Measurements from ENCODE around the gene SPAG16. TPM values are rescaled to one million over a fixed set of nuclear protein-coding genes. Genes with fewer than 3 reads are reported as not detected.

The SPAG16 gene
- total and polyA plus RNA-seq, 3 experiments from 2014 or later, result 7.7 to 15.3 (median 8.2) TPM

DNA sequence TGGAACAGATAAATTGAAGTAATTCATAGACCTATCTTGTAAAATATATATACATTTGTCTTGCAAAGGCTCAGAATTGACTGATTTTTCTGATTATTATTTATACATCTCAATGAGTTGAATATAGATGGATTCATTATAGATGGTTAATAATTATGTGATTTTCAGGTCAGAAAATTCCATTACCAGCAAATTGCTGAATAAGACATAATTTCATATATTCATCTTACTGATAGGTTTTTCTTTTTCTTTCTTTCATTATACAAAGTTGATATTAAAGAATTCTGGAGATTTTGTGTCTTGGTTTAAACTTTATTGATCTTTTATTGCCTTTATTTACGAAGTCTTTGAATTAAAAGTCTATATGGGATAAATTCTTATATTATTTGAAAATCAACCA lies 41.6 kb upstream of the SPAG16 start:
- Mint-ChIP-seq H3K27me3 (peaks cover 4 to 23% of the 10 kb centered on the region in 2 donors), H3K36me3 (no peaks in the 10 kb centered on the region), H3K4me1 (peaks cover 0 to 44% (median 14%) of the 10 kb centered on the region in 3 donors), H3K9me3 (no peaks in the 10 kb centered on the region), H3K4me3 (no peak overlapping the region), H3K27ac (peak overlapping the region in 1 of 8 donors; percentile 3)
- DNase-seq, result no peak
- Histone ChIP-seq H3K4me3 (ENCODE audit: low read length) (no peak overlapping the region), H3K36me3 (ENCODE audit: insufficient read depth, low read length) (no peaks in the 10 kb centered on the region), H3K27ac (ENCODE audit: low read depth, low read length) (no peak overlapping the region), H3K4me1 (ENCODE audit: insufficient read depth, low read length) (no peaks in the 10 kb centered on the region), H3K9me3 (ENCODE audit: low read length) (no peaks in the 10 kb centered on the region), H3K27me3 (ENCODE audit: insufficient read depth, low read length, poor library complexity, severe bottlenecking) (no peaks in the 10 kb centered on the region)
- ChIA-PET CTCF (no interaction called here), POLR2A (no interaction called here)

DNA sequence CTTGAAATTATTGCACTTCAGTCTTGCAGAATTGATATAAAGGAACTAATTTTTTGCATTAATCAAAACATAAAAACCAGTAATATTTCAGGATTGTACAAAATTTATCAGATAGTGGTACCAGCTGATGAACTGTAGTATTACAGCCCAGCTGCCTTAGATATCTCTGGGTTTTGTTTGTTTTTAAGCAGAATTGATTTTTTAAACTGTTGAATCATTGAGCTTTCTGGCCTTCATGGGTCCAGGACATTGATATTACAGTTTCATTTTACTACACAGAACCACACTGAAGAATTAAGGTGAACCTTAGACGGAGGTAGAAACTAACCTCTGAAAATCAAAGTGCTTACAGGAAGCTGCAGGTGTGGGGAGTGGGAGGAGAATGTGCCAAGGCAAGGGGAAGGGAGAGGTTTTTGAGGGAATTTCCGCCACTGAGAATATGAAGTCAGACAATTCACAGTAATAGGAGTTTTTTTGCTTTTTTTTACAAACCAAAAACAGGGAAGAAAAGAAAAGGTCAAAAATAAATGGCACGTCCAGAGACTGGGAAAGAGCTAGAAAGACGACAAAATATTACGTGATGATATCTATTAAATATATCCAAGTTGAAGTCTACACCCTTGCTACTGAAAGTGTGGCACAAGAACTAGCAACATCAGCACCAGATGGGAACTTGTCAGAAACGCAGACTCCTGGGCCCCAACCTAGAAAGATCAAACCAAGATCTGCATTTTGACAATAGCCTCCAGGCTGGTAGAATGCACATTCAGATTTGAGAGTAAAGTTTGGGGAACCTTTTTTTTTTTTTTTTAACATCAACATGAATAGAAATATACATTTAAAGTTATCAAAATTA lies 40.8 kb upstream of the SPAG16 start:
- CTCF ChIA-PET, result no interaction called here
- H3K27ac Mint-ChIP-seq, result peak overlapping the region; percentile 46 to 76 (median 58)

DNA sequence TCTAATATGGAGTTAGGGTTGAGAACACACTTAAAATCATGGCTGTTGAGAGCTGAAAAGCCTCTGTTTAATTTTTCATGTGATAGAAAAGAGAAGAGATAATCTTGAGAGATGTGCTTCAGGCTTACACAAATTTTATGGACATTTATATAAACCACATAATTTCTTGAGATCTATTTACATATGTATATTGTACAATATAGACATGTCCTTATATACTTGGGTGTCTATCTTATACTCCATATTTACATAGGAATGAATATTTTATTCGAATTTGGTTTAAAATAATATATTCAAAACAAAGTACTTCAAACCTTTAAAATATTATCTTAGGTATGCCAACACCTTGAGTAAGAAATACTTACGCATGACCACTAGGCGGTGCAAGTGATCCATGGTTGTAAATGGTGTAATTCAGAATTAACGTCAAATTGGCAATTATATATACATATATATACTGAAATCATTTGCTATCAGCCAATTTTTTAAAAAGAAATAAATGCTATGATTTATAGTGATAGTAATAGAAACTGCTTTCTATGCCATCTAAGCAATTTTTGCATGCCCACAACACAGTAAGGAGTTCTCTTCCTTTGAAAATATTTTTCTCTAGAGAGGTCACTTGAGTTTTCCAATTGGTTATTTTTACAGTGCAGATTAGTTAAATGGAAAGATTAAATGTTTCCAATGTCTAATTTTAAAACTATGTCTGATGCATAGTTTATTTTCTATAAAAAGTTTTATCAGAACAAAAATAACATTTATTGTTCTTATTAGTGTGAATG lies 37.6 kb upstream of the SPAG16 start:
- Histone ChIP-seq H3K27me3 (ENCODE audit: insufficient read depth, low read length, poor library complexity, severe bottlenecking) (no peaks in the 10 kb centered on the region), H3K36me3 (ENCODE audit: insufficient read depth, low read length) (no peaks in the 10 kb centered on the region), H3K4me3 (ENCODE audit: low read length) (no peak overlapping the region), H3K4me1 (ENCODE audit: insufficient read depth, low read length) (no peaks in the 10 kb centered on the region), H3K9me3 (ENCODE audit: low read length) (no peaks in the 10 kb centered on the region), H3K27ac (ENCODE audit: low read depth, low read length) (no peak overlapping the region)
- Mint-ChIP-seq H3K4me1 (peaks cover 0 to 18% (median 9%) of the 10 kb centered on the region in 3 donors), H3K4me3 (no peak overlapping the region), H3K27ac (no peak overlapping the region), H3K36me3 (no peaks in the 10 kb centered on the region), H3K9me3 (no peaks in the 10 kb centered on the region), H3K27me3 (peaks cover 1 to 8% of the 10 kb centered on the region in 2 donors)
- CTCF ChIA-PET, result interaction anchor here (0.9 to 1.2 kb wide), 2 partner anchors 25 to 37 kb away, joined by 3 to 4 read pairs; partner anchors contain the start of gene SPAG16
- DNase-seq, result peak; percentile 31 to 57 (median 38)
- POLR2A ChIA-PET, result no interaction called here

More for the DNA sequence above, 40.8 kb upstream of the SPAG16 start:
- DNase-seq, result no peak
- H3K36me3 Mint-ChIP-seq, result no peaks in the 10 kb centered on the region
- Histone ChIP-seq H3K4me3 (ENCODE audit: low read length) (no peak overlapping the region), H3K27ac (ENCODE audit: low read depth, low read length) (no peak overlapping the region), H3K9me3 (ENCODE audit: low read length) (no peaks in the 10 kb centered on the region), H3K36me3 (ENCODE audit: insufficient read depth, low read length) (no peaks in the 10 kb centered on the region), H3K27me3 (ENCODE audit: insufficient read depth, low read length, poor library complexity, severe bottlenecking) (no peaks in the 10 kb centered on the region), H3K4me1 (ENCODE audit: insufficient read depth, low read length) (no peaks in the 10 kb centered on the region)
- peaks cover 0 to 41% (median 11%) of the 10 kb centered on the region in 3 donors for H3K4me1 Mint-ChIP-seq
- peak overlapping the region in 5 of 7 donors; percentile 10 to 79 (median 41) for H3K4me3 Mint-ChIP-seq
- no peaks in the 10 kb centered on the region for H3K9me3 Mint-ChIP-seq
- POLR2A ChIA-PET, result no interaction called here
- H3K27me3 Mint-ChIP-seq, result peaks cover 2 to 19% of the 10 kb centered on the region in 2 donors

GRCh38 chr2:213247566-213247965 lies 36.7 kb upstream of the SPAG16 start:
- Mint-ChIP-seq H3K27ac (no peak overlapping the region), H3K27me3 (peaks cover 0 to 8% of the 10 kb centered on the region in 2 donors), H3K4me3 (no peak overlapping the region), H3K4me1 (peaks cover 0 to 15% (median 5%) of the 10 kb centered on the region in 3 donors), H3K36me3 (no peaks in the 10 kb centered on the region), H3K9me3 (no peaks in the 10 kb centered on the region)
- Histone ChIP-seq H3K4me1 (ENCODE audit: insufficient read depth, low read length) (no peaks in the 10 kb centered on the region), H3K9me3 (ENCODE audit: low read length) (no peaks in the 10 kb centered on the region), H3K27me3 (ENCODE audit: insufficient read depth, low read length, poor library complexity, severe bottlenecking) (no peaks in the 10 kb centered on the region), H3K36me3 (ENCODE audit: insufficient read depth, low read length) (no peaks in the 10 kb centered on the region), H3K4me3 (ENCODE audit: low read length) (no peak overlapping the region), H3K27ac (ENCODE audit: low read depth, low read length) (no peak overlapping the region)
- CTCF ChIA-PET, result interaction anchor here (1.2 kb wide), 1 partner anchor 26 kb away, joined by 4 read pairs; no protein-coding TSS in a partner anchor
- no peak for DNase-seq
- POLR2A ChIA-PET, result no interaction called here

GRCh38 chr2:213248637-213249036 lies 35.6 kb upstream of the SPAG16 start:
- no peaks in the 10 kb centered on the region for H3K27me3 ChIP-seq (ENCODE audit: insufficient read depth, low read length, poor library complexity, severe bottlenecking)
- no peak for DNase-seq
- H3K4me3 Mint-ChIP-seq, result no peak overlapping the region

GRCh38 chr2:213249502-213249901 lies 34.8 kb upstream of the SPAG16 start:
- Histone ChIP-seq H3K4me3 (ENCODE audit: low read length) (no peak overlapping the region), H3K36me3 (ENCODE audit: insufficient read depth, low read length) (no peaks in the 10 kb centered on the region), H3K9me3 (ENCODE audit: low read length) (no peaks in the 10 kb centered on the region), H3K27ac (ENCODE audit: low read depth, low read length) (no peak overlapping the region), H3K4me1 (ENCODE audit: insufficient read depth, low read length) (no peaks in the 10 kb centered on the region), H3K27me3 (ENCODE audit: insufficient read depth, low read length, poor library complexity, severe bottlenecking) (no peaks in the 10 kb centered on the region)
- no peak for DNase-seq
- Mint-ChIP-seq H3K36me3 (no peaks in the 10 kb centered on the region), H3K27me3 (peaks cover 0 to 4% of the 10 kb centered on the region in 2 donors), H3K27ac (no peak overlapping the region), H3K4me1 (peaks cover 0 to 3% (median 0%) of the 10 kb centered on the region in 3 donors), H3K4me3 (no peak overlapping the region), H3K9me3 (no peaks in the 10 kb centered on the region)
- CTCF ChIA-PET, result no interaction called here
- POLR2A ChIA-PET, result no interaction called here

More at GRCh38 chr2:213248637-213249036, 35.6 kb upstream of the SPAG16 start:
- Mint-ChIP-seq H3K36me3 (no peaks in the 10 kb centered on the region), H3K4me1 (peaks cover 0 to 9% (median under 1%) of the 10 kb centered on the region in 3 donors), H3K27ac (no peak overlapping the region), H3K27me3 (peaks cover 0 to 4% of the 10 kb centered on the region in 2 donors), H3K9me3 (no peaks in the 10 kb centered on the region)
- Histone ChIP-seq H3K36me3 (ENCODE audit: insufficient read depth, low read length) (no peaks in the 10 kb centered on the region), H3K4me3 (ENCODE audit: low read length) (no peak overlapping the region), H3K9me3 (ENCODE audit: low read length) (no peaks in the 10 kb centered on the region), H3K4me1 (ENCODE audit: insufficient read depth, low read length) (no peaks in the 10 kb centered on the region), H3K27ac (ENCODE audit: low read depth, low read length) (no peak overlapping the region)
- ChIA-PET POLR2A (no interaction called here), CTCF (no interaction called here)

GRCh38 chr2:213251618-213252017 lies 32.6 kb upstream of the SPAG16 start:
- Mint-ChIP-seq H3K4me1 (no peaks in the 10 kb centered on the region), H3K4me3 (no peak overlapping the region), H3K36me3 (no peaks in the 10 kb centered on the region), H3K9me3 (no peaks in the 10 kb centered on the region), H3K27ac (no peak overlapping the region), H3K27me3 (peaks cover 0 to 12% of the 10 kb centered on the region in 2 donors)
- no peak overlapping the region for H3K4me3 ChIP-seq (ENCODE audit: low read length)
- H3K4me1 ChIP-seq (ENCODE audit: insufficient read depth, low read length), result no peaks in the 10 kb centered on the region
- no peaks in the 10 kb centered on the region for H3K9me3 ChIP-seq (ENCODE audit: low read length)
- no peak overlapping the region for H3K27ac ChIP-seq (ENCODE audit: low read depth, low read length)
- H3K36me3 ChIP-seq (ENCODE audit: insufficient read depth, low read length), result no peaks in the 10 kb centered on the region
- DNase-seq, result peak in 2 of 5 donors; percentile 37
- no peaks in the 10 kb centered on the region for H3K27me3 ChIP-seq (ENCODE audit: insufficient read depth, low read length, poor library complexity, severe bottlenecking)
- ChIA-PET POLR2A (no interaction called here), CTCF (interaction anchor here (0.5 to 1.0 kb wide), 3 partner anchors 682 to 698 kb away, joined by 3 to 5 read pairs (median 3); no protein-coding TSS in a partner anchor)

DNA sequence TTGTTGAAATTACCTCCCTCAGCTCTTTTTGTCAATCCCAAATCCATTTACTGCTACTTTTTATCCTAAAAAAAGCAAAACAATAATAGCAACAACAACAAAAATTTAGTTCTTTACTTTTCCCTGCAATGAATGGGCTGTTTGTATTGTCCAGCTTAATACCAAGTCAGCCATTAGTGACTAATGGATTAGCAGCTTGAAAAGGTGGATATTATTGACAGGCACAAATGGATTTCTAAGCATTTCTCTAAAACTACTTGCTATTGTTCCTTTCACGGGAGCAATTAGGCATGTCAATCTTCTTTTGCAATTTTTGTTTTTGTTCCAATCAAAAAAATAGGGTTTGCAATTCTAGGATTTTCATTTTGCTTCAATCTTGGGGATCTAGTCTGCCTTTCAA lies 32.1 kb upstream of the SPAG16 start:
- Mint-ChIP-seq H3K36me3 (no peaks in the 10 kb centered on the region), H3K4me3 (no peak overlapping the region), H3K4me1 (no peaks in the 10 kb centered on the region), H3K9me3 (no peaks in the 10 kb centered on the region), H3K27me3 (peaks cover 0 to 12% of the 10 kb centered on the region in 2 donors), H3K27ac (no peak overlapping the region)
- H3K27me3 ChIP-seq (ENCODE audit: insufficient read depth, low read length, poor library complexity, severe bottlenecking), result no peaks in the 10 kb centered on the region
- H3K36me3 ChIP-seq (ENCODE audit: insufficient read depth, low read length), result no peaks in the 10 kb centered on the region
- H3K4me1 ChIP-seq (ENCODE audit: insufficient read depth, low read length), result no peaks in the 10 kb centered on the region
- DNase-seq, result no peak
- ChIA-PET POLR2A (no interaction called here), CTCF (interaction anchor here (0.5 to 0.6 kb wide), 2 partner anchors 681 to 697 kb away, joined by 3 to 5 read pairs; no protein-coding TSS in a partner anchor)
- no peak overlapping the region for H3K4me3 ChIP-seq (ENCODE audit: low read length)
- H3K27ac ChIP-seq (ENCODE audit: low read depth, low read length), result no peak overlapping the region
- no peaks in the 10 kb centered on the region for H3K9me3 ChIP-seq (ENCODE audit: low read length)

All from CD8-positive, alpha-beta memory T cell (primary cell).